ENCODE results near the gene RBM6.
"Not testable (repeated sequence)": the region's sequence is repeated elsewhere in the genome, so short reads cannot be mapped to it uniquely, and the experiment has no call there.

Gene RBM6

GRCh38 chr3:49939858-49940666 is at the start of gene RBM6:
TSS of gene RBM6 (plus strand) at chr3:49940150. CDS start at chr3:49962642, 22,492 bp downstream.
- peak; percentile 82 for DNase-seq

- DNase-seq = no peak
Observed at GRCh38 chr3:49895791-49896190, 44.2 kb upstream of the RBM6 start.

- no peak for DNase-seq
Observed at GRCh38 chr3:49896345-49896744, 43.6 kb upstream of the RBM6 start.

DNA sequence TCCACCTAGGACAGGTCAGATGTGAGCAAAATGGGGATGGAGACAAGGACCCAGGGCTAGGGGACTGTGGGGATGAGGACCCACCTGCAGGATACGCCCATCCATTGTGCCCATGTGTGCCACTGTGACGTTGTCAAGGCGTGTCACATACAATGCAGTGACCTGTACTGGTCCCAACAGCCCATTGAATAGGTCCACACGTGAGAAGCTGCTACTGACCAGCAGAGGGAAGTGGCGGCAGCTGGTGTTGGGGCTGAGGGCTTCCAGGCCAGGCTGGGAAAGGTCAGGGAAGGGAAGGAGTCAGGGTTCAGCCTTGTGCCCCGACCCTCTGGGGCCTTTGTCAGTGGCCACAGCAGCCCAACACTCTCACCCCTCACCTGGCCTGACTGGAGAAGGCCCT is 41.0 kb upstream of the RBM6 start:
- DNase-seq = no peak

- DNase-seq = no peak
Observed at GRCh38 chr3:49899815-49900214, 40.1 kb upstream of the RBM6 start.

- peak; percentile 62 for DNase-seq
Observed at GRCh38 chr3:49900491-49901153, 39.3 kb upstream of the RBM6 start.

DNA sequence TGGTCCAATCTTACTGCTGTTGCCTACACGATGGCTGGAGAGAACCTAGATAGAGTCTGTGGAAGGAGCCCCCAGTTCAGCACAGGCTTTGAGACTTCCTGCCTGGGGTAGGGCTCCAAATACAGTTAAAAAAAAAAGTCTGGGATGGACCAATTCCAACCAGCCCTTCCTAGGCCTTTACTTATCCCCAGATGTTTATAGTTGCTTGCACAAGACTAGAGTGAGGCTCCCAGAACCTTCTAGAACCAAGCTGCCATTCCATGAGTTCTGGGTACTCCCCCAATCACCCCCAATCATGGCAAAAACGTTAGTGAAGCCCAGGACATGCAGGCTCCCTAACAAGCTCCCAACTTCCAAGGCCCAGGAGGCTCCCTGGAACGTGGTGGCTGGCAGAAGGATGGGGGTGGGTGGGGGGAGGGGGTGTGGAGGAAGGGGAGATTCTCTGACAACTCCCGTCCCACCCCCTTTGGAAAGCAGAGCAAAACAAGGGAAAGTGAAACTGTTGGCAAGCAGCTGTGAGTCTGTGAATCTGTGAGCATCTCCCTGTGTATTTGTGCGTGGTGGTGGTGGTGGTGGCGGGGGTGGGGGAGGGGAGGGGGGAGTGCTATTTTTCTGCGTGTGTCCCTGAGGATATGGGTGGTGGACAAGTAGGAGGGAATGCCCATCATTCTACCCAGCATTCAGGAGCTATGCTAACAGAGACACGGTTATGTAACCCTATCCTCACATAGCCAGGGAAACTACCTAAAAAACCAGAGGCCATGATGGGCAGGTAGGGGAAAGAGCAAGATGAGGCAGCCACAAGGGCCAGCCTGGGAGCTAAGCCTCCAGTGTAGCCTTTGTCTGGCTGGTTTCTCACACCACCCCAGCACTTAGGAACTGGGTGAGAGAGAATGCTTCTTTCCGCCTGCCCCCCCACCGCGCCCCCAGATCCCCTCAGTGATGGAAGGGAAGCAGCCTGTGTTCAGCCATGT is 38.3 kb upstream of the RBM6 start:
- no peak for DNase-seq

DNA sequence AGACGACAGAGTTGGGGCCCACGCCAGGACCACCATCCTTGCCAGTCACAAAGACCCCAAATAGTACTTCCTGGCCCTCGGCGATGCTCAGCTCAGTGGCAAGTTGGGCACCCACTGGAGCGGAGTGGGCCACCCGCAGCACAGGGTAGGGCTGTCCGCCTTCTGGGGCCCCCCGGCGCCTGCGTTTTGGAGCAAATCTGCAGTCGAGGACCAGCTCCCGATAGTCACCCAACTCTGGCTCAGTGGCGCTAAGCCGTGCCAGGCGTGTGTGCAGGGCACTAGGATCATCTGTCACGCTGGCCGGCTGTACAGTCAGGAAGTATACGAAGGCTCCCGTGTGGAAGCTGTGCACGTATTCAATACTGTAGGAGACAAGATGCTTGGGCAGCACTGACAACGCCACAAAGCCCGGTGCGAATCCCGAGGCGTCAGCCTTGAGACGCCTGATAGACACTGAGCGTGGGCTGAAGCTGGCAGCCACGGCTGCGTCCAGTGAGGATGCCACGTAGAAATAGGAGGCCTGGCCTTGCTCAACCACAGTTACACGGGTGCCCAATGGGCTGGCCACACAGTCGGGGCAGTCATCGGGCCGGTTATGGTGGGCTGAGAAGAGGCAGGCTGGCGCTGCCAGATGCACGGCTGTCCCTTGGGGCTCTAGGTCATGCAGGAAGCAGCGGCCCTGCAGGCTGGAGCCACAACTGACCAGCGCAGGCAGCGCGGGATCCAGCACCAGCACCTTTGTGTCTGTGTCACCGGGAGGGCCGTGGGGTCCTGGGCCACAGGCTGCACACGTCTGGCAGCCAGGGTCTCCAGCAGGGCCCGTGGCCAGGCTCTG is 37.2 kb upstream of the RBM6 start:
- DNase-seq = no peak

DNA sequence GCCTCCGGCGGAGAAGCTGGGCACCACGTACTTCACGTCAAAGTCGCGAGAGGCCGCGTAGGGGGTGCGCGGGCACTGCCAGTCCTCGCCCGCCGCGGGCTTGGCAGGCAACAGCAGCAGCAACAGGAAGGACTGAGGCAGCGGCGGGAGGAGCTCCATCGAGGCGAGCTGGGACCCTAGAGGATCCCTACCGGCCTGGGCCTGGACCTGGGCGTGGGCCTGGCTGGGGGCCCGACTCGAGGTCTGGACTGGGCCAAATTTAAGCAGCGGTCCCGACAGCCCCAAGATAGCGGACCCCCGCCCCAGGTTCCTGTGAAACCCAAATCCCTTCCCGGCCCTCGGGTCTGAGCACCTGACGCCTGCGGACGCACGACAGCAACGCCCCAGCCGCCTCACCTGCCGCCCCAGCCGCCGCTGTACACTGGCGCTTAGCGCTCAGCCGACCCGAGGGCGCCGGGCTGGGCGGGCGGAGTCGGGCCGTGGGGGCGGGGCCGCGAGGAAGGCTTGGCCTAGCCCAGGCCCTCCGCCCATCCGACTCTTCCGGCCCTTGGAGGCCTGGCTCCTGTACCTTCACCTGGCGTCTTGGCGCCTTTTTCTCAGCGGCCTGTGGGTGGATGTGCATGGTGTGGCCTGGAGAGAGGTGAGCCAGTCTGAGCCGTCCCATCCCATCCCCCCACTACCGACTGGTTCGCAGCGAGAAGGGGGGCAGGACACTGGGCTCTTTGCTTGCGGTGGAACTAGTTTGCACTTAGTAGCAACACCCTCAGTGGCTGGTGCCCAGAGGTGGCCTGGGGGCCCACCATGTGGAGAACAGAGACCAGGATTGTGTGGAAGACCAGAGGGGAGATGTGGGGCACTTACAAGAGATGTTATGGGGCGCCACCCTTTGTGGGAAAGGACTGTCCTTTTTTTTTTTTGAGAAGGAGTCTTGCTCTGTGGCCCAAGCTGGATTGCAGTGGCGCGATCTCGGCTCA is 36.2 kb upstream of the RBM6 start, which contains the start of gene MST1R:
Gene MST1R (minus strand): TSS at position 423 of the 974 bp plus-strand sequence. CDS start 264 bp downstream, at position 159.
- DNase-seq = peak; percentile 89

DNA sequence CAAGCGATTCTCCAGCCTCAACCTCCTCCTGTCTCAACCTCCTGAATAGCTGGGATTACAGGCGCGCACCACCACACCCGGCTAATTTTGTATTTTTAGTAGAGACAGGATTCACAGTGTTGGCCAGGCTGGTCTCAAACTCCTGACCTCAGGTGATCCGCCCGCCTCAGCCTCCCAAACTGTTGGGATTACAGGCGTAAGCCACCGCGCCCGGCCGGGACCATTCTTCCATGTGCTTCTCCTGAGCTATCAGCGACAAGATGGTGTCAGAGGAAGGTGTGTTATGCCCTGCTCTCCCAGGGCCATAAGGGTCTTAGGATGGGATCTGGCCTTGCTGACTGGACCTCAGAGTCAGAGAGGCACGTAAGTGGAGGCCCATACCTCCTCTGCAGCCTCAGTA is 35.5 kb upstream of the RBM6 start:
- DNase-seq = not testable (repeated sequence)

- DNase-seq = no peak
Observed at GRCh38 chr3:49906073-49906743, 33.7 kb upstream of the RBM6 start.

DNA sequence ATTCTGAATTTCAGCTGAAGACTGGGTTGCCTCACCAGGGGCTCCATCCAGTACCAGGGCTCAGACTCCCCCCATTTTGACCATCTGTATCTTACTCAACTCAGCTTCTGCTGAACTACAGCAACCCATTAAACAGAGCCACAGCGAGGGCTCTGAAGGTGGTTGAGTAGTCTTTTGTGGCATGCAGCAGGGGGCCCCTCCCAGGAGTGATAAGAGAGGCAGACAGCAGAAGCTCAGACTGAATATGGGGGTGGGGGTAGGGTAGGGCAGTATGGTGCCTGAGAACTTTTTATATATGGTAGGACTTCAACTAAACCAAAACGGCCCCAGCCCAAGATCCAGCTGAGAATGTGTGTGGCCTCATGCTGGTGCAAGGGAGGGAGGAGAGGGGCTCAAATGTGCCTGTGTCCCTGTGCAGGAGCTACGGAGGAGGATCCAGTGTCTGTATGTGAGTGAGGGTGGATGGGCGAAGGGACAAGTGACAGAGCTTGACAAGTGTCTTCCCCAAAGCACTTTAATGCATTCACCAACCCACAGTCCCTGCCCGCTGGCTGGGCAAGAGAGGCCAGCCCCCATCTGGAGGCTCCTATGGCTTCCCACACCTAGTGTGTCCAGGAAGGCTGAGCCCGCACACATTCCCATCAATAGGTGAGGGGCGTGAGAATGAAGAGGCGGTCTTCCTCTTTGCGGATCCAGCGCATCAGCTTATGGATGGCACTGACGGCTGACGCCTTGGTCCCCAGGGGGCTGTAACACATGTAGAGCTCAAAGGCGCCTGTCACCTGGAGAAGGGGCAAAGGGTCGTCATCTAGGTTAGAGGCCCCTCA is 31.4 kb upstream of the RBM6 start:
- DNase-seq = no peak

DNA sequence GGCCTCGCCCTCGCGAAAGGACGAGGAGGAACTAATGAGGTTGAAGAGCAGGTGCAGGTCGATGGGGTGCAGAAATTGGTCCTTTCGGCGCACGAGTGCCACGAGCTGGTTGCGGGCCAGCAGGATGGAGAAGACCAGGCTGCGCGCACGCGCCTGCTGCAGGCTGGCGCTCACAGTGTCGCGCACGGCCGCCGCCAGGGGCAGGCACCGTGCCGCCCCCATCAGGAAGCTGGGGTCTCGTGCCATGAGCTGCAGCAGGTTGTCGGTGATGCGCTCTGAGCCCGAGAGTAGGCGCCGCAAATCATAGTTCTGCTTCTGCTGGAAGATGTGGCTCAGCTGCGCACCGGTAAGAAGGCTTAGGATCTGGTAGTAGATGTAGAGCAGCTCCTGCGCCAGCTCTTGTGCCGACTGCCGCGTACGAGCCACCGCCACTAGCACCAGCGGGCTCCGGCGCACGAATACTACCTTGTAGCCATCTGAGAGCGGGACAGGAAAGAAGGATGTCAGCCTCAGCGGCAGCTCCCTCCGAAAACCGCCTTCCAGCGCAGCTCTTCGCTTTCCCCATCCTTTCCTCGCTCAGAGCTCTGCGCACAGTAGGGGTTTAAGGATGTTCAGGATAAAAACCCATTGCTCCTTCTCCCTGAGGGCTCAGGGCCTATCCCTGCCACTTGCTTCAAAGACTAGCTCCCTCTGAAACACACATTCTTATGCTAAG is 29.4 kb upstream of the RBM6 start:
- DNase-seq = no peak

GRCh38 chr3:49911124-49911420 is 28.9 kb upstream of the RBM6 start:
- no peak for DNase-seq

DNA sequence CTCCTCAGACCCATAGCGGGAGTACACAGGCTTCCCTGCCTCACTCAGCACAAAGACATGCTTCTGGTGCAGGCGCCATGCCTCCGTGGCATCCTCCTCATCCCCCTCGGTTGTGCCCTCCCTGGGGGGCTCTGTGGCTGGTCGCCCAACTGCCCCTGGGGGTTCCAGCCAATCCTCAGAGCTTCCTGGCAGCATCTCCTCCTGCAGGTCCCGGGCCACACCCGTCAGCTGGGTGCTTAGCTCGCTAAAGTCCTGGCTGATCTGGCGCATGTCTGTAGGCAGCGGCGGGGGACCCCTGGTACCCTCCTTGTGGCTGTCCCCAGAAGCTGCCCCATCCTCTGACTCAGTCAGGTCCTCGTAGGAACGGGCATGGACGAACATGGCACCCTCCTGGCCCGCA is 28.3 kb upstream of the RBM6 start:
- no peak for DNase-seq

GRCh38 chr3:49912881-49913281 is 27.1 kb upstream of the RBM6 start:
- no peak for DNase-seq

DNA sequence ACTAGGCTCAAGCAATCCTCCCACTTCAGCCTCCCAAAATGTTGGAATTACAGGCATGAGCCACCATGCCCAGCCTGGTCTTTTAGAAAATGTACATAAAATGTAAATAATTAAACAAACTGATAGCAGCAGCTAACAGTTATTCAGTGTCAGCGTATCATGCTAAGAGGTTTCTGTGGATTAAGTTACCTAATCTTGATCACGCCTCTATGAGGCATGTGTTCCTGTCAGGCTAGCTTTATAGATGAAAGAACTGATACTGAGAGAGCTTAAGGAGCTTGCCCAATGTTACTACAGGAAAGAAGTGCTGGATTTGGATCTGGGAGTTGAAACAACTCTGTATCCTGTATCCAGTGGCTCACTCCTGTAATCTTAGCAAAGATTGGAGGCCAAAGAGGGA is 25.0 kb upstream of the RBM6 start:
- no peak for DNase-seq

GRCh38 chr3:49916686-49917085 is 23.3 kb upstream of the RBM6 start:
- no peak for DNase-seq

All from NCI-H2029 (cell line).